Measurements from ENCODE around the gene PTPRD.

GRCh38 chr9:8809741-8810140, 1803.1 kb downstream of the PTPRD start:
- TF ChIP-seq EZH2 (IDR thresholded peaks at IDR 0.05): no peak
- TF ChIP-seq POLR2AphosphoS5 (IDR thresholded peaks at IDR 0.05; ENCODE audit: borderline replicate concordance, low read depth, low read length): no peak
- TF ChIP-seq FOXP2 (optimal IDR thresholded peaks at IDR 0.05; ENCODE audit: control extremely low read depth, extremely low read length, insufficient read depth): no peak
